H9 (cell line): ENCODE results near the gene PLEKHA4. TPM values are rescaled to one million over a fixed set of nuclear protein-coding genes. Genes with fewer than 3 reads are reported as not detected.

Experiments used
- DNase-seq: peaks from one replicate; pipeline ENCODE4 v3.0.0-alpha.2; 2017
- H2AFZ ChIP-seq: one replicate; pipeline ENCODE4 v1.6.1; 2013; ENCODE audit warnings: mild to moderate bottlenecking, low read length, control low read depth, moderate library complexity
- H2AK5ac ChIP-seq: 2 replicates; pipeline ENCODE4 v1.6.1; 2013; ENCODE audit warnings: low read length, control low read depth, mixed read lengths; ENCODE audit not compliant: insufficient read length
- H2BK120ac ChIP-seq: one replicate; pipeline ENCODE4 v1.6.1; 2013; ENCODE audit warnings: low read depth, mild to moderate bottlenecking, low read length, control low read depth, inconsistent platforms; ENCODE audit not compliant: poor library complexity, severe bottlenecking
- H2BK12ac ChIP-seq: 2 replicates; pipeline ENCODE4 v1.6.1; 2013; ENCODE audit warnings: low read length, control low read depth, mixed read lengths, low read depth; ENCODE audit not compliant: insufficient read length
- H2BK15ac ChIP-seq: 2 replicates; pipeline ENCODE4 v1.6.1; 2013; ENCODE audit warnings: low read depth, low read length, control low read depth
- H2BK20ac ChIP-seq: one replicate; pipeline ENCODE4 v1.6.1; 2013; ENCODE audit warnings: low read depth, mild to moderate bottlenecking, low read length, control low read depth, inconsistent platforms; ENCODE audit not compliant: poor library complexity, severe bottlenecking
- H2BK5ac ChIP-seq: 2 replicates; pipeline ENCODE4 v1.6.1; 2013; ENCODE audit warnings: low read length, control low read depth, mixed read lengths; ENCODE audit not compliant: insufficient read length
- H3K14ac ChIP-seq: 2 replicates; pipeline ENCODE4 v1.6.1; 2013; ENCODE audit warnings: low read length, control low read depth; ENCODE audit not compliant: insufficient read depth
- H3K18ac ChIP-seq: 2 replicates; pipeline ENCODE4 v1.6.1; 2013; ENCODE audit warnings: low read depth, mild to moderate bottlenecking, mixed read lengths, low read length, control low read depth; ENCODE audit not compliant: insufficient read length
- H3K23ac ChIP-seq: 2 replicates; pipeline ENCODE4 v1.6.1; 2013; ENCODE audit warnings: low read length, control low read depth, mixed read lengths, low read depth; ENCODE audit not compliant: insufficient read length
- H3K23me2 ChIP-seq: 2 replicates; pipeline ENCODE4 v1.6.1; 2013; ENCODE audit warnings: low read depth, mild to moderate bottlenecking, mixed read lengths, low read length, control low read depth; ENCODE audit not compliant: insufficient read length, poor library complexity, severe bottlenecking
- H3K27ac ChIP-seq: 2 replicates; pipeline ENCODE4 v1.5.1; 2013; ENCODE audit warnings: low read length, control low read depth, mixed read lengths, low read depth; ENCODE audit not compliant: insufficient read length
- H3K27me3 ChIP-seq: 2 replicates; pipeline ENCODE4 v1.6.1; 2013; ENCODE audit warnings: low read length, control low read depth, inconsistent platforms; ENCODE audit not compliant: insufficient read depth
- H3K4ac ChIP-seq: 2 replicates; pipeline ENCODE4 v1.6.1; 2013; ENCODE audit warnings: low read depth, mild to moderate bottlenecking, control low read depth, inconsistent platforms, low read length, moderate library complexity
- H3K4me1 ChIP-seq: 2 replicates; pipeline ENCODE4 v1.6.1; 2013; ENCODE audit warnings: low read length, control low read depth, inconsistent platforms; ENCODE audit not compliant: insufficient read depth
- H3K4me2 ChIP-seq: 2 replicates; pipeline ENCODE4 v1.6.1; 2013; ENCODE audit warnings: low read length, control low read depth, mixed read lengths; ENCODE audit not compliant: insufficient read length, insufficient read depth
- H3K56ac ChIP-seq: 2 replicates; pipeline ENCODE4 v1.6.1; 2013; ENCODE audit warnings: low read depth, mild to moderate bottlenecking, mixed read lengths, low read length, control low read depth; ENCODE audit not compliant: insufficient read length
- H3K79me1 ChIP-seq: 2 replicates; pipeline ENCODE4 v1.6.1; 2013; ENCODE audit warnings: low read depth, mild to moderate bottlenecking, moderate library complexity, low read length, control low read depth, inconsistent platforms; ENCODE audit not compliant: insufficient read depth, poor library complexity, severe bottlenecking
- H3K79me2 ChIP-seq: 2 replicates; pipeline ENCODE4 v1.6.1; 2013; ENCODE audit warnings: low read length, control low read depth, inconsistent platforms; ENCODE audit not compliant: insufficient read depth
- H3K9ac ChIP-seq: 2 replicates; pipeline ENCODE4 v1.6.1; 2013; ENCODE audit warnings: low read length, control low read depth, mixed read lengths; ENCODE audit not compliant: insufficient read length; ENCODE audit errors: extremely low read depth
- H3K9me3 ChIP-seq: one replicate; pipeline ENCODE4 v1.6.1; 2013; ENCODE audit warnings: low read depth, low read length, inconsistent platforms; ENCODE audit not compliant: control insufficient read depth
- H3T11ph ChIP-seq: one replicate; pipeline ENCODE4 v1.6.1; 2013; ENCODE audit warnings: mild to moderate bottlenecking, low read length, control low read depth, inconsistent platforms
- H4K20me1 ChIP-seq: one replicate; pipeline ENCODE4 v1.6.1; 2013; ENCODE audit not compliant: control insufficient read depth, insufficient read length, insufficient read depth
- H4K5ac ChIP-seq: 2 replicates; pipeline ENCODE4 v1.6.1; 2013; ENCODE audit warnings: low read depth, mild to moderate bottlenecking, mixed read lengths, low read length, control low read depth; ENCODE audit not compliant: insufficient read length
- H4K8ac ChIP-seq: replicated peaks from 2 replicates; pipeline ENCODE4 v1.6.1; 2013; ENCODE audit warnings: low read length, control low read depth, mixed read lengths, low read depth; ENCODE audit not compliant: insufficient read length
- H4K91ac ChIP-seq: 2 replicates; pipeline ENCODE4 v1.6.1; 2013; ENCODE audit warnings: low read depth, mild to moderate bottlenecking, moderate library complexity, mixed read lengths, low read length, control low read depth; ENCODE audit not compliant: insufficient read length
- H3K27ac Mint-ChIP-seq, 3 experiments: 2 replicates in 2 of 3; 3 replicates in 1 of 3; pipeline ENCODE4 v1.8.0; 2020 to 2021; ENCODE audit warnings: mixed read lengths in 3 of 3, mild to moderate bottlenecking in 1 of 3, moderate library complexity in 1 of 3
- H3K27me3 Mint-ChIP-seq: 2 replicates; pipeline ENCODE4 v1.8.0; 2021; ENCODE audit warnings: low read depth, mild to moderate bottlenecking, moderate library complexity, mixed read lengths
- H3K36me3 Mint-ChIP-seq, 3 experiments: 2 replicates in 2 of 3; 3 replicates in 1 of 3; pipeline ENCODE4 v1.8.0; 2020 to 2021; ENCODE audit warnings: low read depth in 3 of 3, mixed read lengths in 3 of 3; ENCODE audit not compliant: insufficient read depth in 1 of 3
- H3K4me1 Mint-ChIP-seq, 2 experiments: 2 replicates each; pipeline ENCODE4 v1.8.0; 2020; ENCODE audit warnings: mixed read lengths in 2 of 2
- H3K4me3 Mint-ChIP-seq, 2 experiments: 2 replicates in 1 of 2; 3 replicates in 1 of 2; pipeline ENCODE4 v1.8.0; 2020 to 2021; ENCODE audit warnings: mild to moderate bottlenecking in 2 of 2, mixed read lengths in 2 of 2, moderate library complexity in 1 of 2
- H3K9me3 Mint-ChIP-seq, 2 experiments: 2 replicates in 1 of 2; 3 replicates in 1 of 2; pipeline ENCODE4 v1.8.0; 2020; ENCODE audit warnings: mild to moderate bottlenecking in 2 of 2, mixed read lengths in 2 of 2, moderate library complexity in 1 of 2
- CTCF ChIP-seq: fragments of 200-600 bp; sonication (generic); conservative IDR thresholded peaks from 3 replicates; pipeline ENCODE4 v1.8.0; 2021; ENCODE audit warnings: antibody characterized with exemption, mild to moderate bottlenecking
- WGBS: extraction: QIAGEN DNeasy Blood & Tissue Kit; methylation state at CpG from one replicate; pipeline ENCODE4 v1.1.7; 2013; ENCODE audit warnings: missing lambda C conversion rate, low lambda C conversion rate, mixed read lengths; ENCODE audit not compliant: insufficient read length; ENCODE audit errors: extremely low coverage; 5-methylcytosine and 5-hydroxymethylcytosine counted together
- total RNA-seq: library from RNA; stranded (reverse); gene quantifications from 2 replicates; pipeline ENCODE4 v1.2.1, GENCODE V29; 2021

Gene PLEKHA4
- total RNA-seq, 1 experiment from 2014 or later, result 15.3 TPM

DNA sequence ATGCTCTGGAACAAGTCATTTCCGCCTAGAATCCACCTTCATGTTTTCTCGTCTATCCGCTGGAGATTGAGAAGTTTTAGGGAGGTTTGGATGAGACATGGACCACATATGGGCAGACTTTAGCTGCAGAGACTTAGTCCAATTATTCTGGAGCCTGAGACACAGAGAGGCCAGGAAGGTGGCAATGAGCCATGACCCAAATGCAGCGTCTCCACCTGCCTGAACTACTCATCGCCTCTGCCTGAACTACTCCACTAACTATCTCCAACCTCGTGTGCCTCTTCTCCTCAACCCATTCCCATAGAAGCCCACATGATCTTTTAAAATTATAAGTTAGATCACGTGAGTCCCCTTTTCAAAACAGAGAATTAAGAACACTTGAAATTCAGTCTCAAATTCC is 5.6 kb downstream of the PLEKHA4 start:
- WGBS, result no CpG with 5 or more reads among the region's 7 CpGs
- no peak overlapping the region for H3K14ac ChIP-seq
- no peaks in the 10 kb centered on the region for H3K79me2 ChIP-seq
- H2AK5ac ChIP-seq, result no peak overlapping the region
- no peak overlapping the region for H4K91ac ChIP-seq
- H3K56ac ChIP-seq, result no peak overlapping the region
- H3K27me3 ChIP-seq, result no peaks in the 10 kb centered on the region
- H4K20me1 ChIP-seq, result no peaks in the 10 kb centered on the region
- DNase-seq, result no peak
- no peak for TF ChIP-seq CTCF
- no peak overlapping the region for H3K4me2 ChIP-seq
- H3K9ac ChIP-seq, result no peak overlapping the region
- H3K4me1 ChIP-seq, result no peaks in the 10 kb centered on the region; the same call in 1 of the 2 replicates
- no peaks in the 10 kb centered on the region for H3K27me3 Mint-ChIP-seq
- peaks cover 3 to 23% of the 10 kb centered on the region in 2 experiments for H3K4me1 Mint-ChIP-seq
- H2BK120ac ChIP-seq, result no peak overlapping the region
- no peak overlapping the region for H3K18ac ChIP-seq
- no peak overlapping the region for H3K4me3 Mint-ChIP-seq
- no peaks in the 10 kb centered on the region for H3K79me1 ChIP-seq
- peaks cover 0 to 42% (median 9%) of the 10 kb centered on the region in 3 experiments; a peak in 6 of 7 replicates for H3K36me3 Mint-ChIP-seq
- no peak overlapping the region for H3K27ac ChIP-seq
- H2BK20ac ChIP-seq, result no peak overlapping the region
- no peak overlapping the region for H4K5ac ChIP-seq
- no peak overlapping the region for H2BK12ac ChIP-seq
- H4K8ac ChIP-seq, result no peak overlapping the region
- H3K23me2 ChIP-seq, result no peaks in the 10 kb centered on the region
- no peak overlapping the region for H3K4ac ChIP-seq
- no peaks in the 10 kb centered on the region for H3K9me3 ChIP-seq
- no peak overlapping the region for H3T11ph ChIP-seq
- H2BK5ac ChIP-seq, result no peak overlapping the region
- no peak overlapping the region for H2BK15ac ChIP-seq
- H2AFZ ChIP-seq, result no peak overlapping the region
- peak overlapping the region in 1 of 3 experiments; percentile 75; a peak in 2 of 7 replicates for H3K27ac Mint-ChIP-seq
- H3K23ac ChIP-seq, result no peak overlapping the region
- H3K9me3 Mint-ChIP-seq, result no peaks in the 10 kb centered on the region
